ENCODE results near the gene ATRX. TPM values are rescaled to one million over a fixed set of nuclear protein-coding genes. Genes with fewer than 3 reads are reported as not detected.

The ATRX gene
- total RNA-seq, 2 donors from 2014 or later: 49.3 to 110 TPM

- H3K9me3 ChIP-seq: no peaks in the 10 kb centered on the region
- DNase-seq (ENCODE audit: low spot score): no peak
- no peaks in the 10 kb centered on the region for H3K36me3 ChIP-seq
- no peaks in the 10 kb centered on the region for H3K27me3 ChIP-seq (replicated peaks; ENCODE audit: insufficient read depth)
- WGBS: 88% methylated on average over 1 of the region's 1 CpG
- no peak for TF ChIP-seq POLR2AphosphoS5 (IDR thresholded peaks at IDR 0.05)
- TF ChIP-seq POLR2A (IDR thresholded peaks at IDR 0.05): no peak
- no peak for TF ChIP-seq CTCF (IDR thresholded peaks at IDR 0.05)
- H3K4me1 ChIP-seq (replicated peaks): no peaks in the 10 kb centered on the region
- intact Hi-C loops (cut with DNase I): no loop called here
- no peak overlapping the region for H3K27ac ChIP-seq
- no peak overlapping the region for H3K4me3 ChIP-seq
These were observed 106.9 kb downstream of the ATRX start for GRCh38 chrX:77679144-77679543.

- intact Hi-C loops (cut with DNase I): no loop called here
- Histone ChIP-seq H3K4me1 (replicated peaks) (no peaks in the 10 kb centered on the region), H3K4me3 (no peak overlapping the region), H3K9me3 (no peaks in the 10 kb centered on the region), H3K27me3 (replicated peaks; ENCODE audit: insufficient read depth) (no peaks in the 10 kb centered on the region), H3K27ac (no peak overlapping the region), H3K36me3 (no peaks in the 10 kb centered on the region)
- no peak for DNase-seq (ENCODE audit: low spot score)
- TF ChIP-seq POLR2AphosphoS5 (IDR thresholded peaks at IDR 0.05): no peak
- 83% methylated on average over 3 of the region's 3 CpGs for WGBS
These were observed 110.0 kb downstream of the ATRX start for GRCh38 chrX:77675986-77676385.

GRCh38 chrX:77668391-77669237 lies 117.4 kb downstream of the ATRX start:
- no peak overlapping the region for H3K27ac ChIP-seq
- no peaks in the 10 kb centered on the region for H3K27me3 ChIP-seq (replicated peaks; ENCODE audit: insufficient read depth)
- WGBS: 82% methylated on average over 8 of the region's 10 CpGs
- no peaks in the 10 kb centered on the region for H3K36me3 ChIP-seq
- TF ChIP-seq POLR2AphosphoS5 (IDR thresholded peaks at IDR 0.05) (no peak), CTCF (IDR thresholded peaks at IDR 0.05) (no peak), POLR2A (IDR thresholded peaks at IDR 0.05) (no peak)
- no peaks in the 10 kb centered on the region for H3K9me3 ChIP-seq
- no peak overlapping the region for H3K4me3 ChIP-seq
- H3K4me1 ChIP-seq (replicated peaks): no peaks in the 10 kb centered on the region
- no peak for DNase-seq (ENCODE audit: low spot score)
- intact Hi-C loops (cut with DNase I): no loop called here

- DNase-seq (ENCODE audit: low spot score): no peak
- H3K36me3 ChIP-seq: no peaks in the 10 kb centered on the region
- H3K27me3 ChIP-seq (replicated peaks; ENCODE audit: insufficient read depth): no peaks in the 10 kb centered on the region
- H3K27ac ChIP-seq: no peak overlapping the region
- no peak overlapping the region for H3K4me3 ChIP-seq
- intact Hi-C loops (cut with DNase I): no loop called here
- no peaks in the 10 kb centered on the region for H3K9me3 ChIP-seq
- 18% methylated on average over 3 of the region's 3 CpGs for WGBS
- no peaks in the 10 kb centered on the region for H3K4me1 ChIP-seq (replicated peaks)
- TF ChIP-seq POLR2AphosphoS5 (IDR thresholded peaks at IDR 0.05) (no peak), CTCF (IDR thresholded peaks at IDR 0.05) (no peak), POLR2A (IDR thresholded peaks at IDR 0.05) (no peak)
These were observed 127.1 kb downstream of the ATRX start for GRCh38 chrX:77658886-77659285.

GRCh38 chrX:77652095-77652494 lies 133.9 kb downstream of the ATRX start:
- no peak for TF ChIP-seq POLR2AphosphoS5 (IDR thresholded peaks at IDR 0.05)
- TF ChIP-seq CTCF (IDR thresholded peaks at IDR 0.05): no peak
- no peak for TF ChIP-seq POLR2A (IDR thresholded peaks at IDR 0.05)
- intact Hi-C loops (cut with DNase I): no loop called here
- no peaks in the 10 kb centered on the region for H3K4me1 ChIP-seq (replicated peaks)
- no peak for DNase-seq (ENCODE audit: low spot score)
- no peaks in the 10 kb centered on the region for H3K27me3 ChIP-seq (replicated peaks; ENCODE audit: insufficient read depth)
- 99% methylated on average over 5 of the region's 5 CpGs for WGBS
- no peaks in the 10 kb centered on the region for H3K36me3 ChIP-seq
- H3K9me3 ChIP-seq: no peaks in the 10 kb centered on the region
- no peak overlapping the region for H3K4me3 ChIP-seq
- no peak overlapping the region for H3K27ac ChIP-seq
